Vagina (tissue), 2 donors: Measurements from ENCODE around the gene MSN.

ENCODE experiments used
- CTCF ChIP-seq, 3 experiments: fragments of 450-650 bp in 2 of 3; fragments of 200-600 bp in 1 of 3; sonication (generic) in 1 of 3; IDR thresholded peaks; one replicate each; pipeline ENCODE4 v1.5.1; 2017 to 2019; ENCODE audit warnings: antibody characterized with exemption in 3 of 3, mild to moderate bottlenecking in 2 of 3, moderate library complexity in 2 of 3
- POLR2A ChIP-seq, 2 donors: fragments of 450-650 bp; IDR thresholded peaks; one replicate each; pipeline ENCODE4 v1.6.1; 2017; ENCODE audit warnings: antibody characterized with exemption in 2 of 2, mild to moderate bottlenecking in 2 of 2, moderate library complexity in 2 of 2
- POLR2AphosphoS5 ChIP-seq, 2 donors: sonication (generic); formaldehyde crosslinking; IDR thresholded peaks; one replicate each; pipeline ENCODE4 v1.9.0; 2017; ENCODE audit warnings: antibody characterized with exemption in 2 of 2, mild to moderate bottlenecking in 2 of 2, low read depth in 1 of 2; ENCODE audit not compliant: insufficient read depth in 1 of 2

DNA sequence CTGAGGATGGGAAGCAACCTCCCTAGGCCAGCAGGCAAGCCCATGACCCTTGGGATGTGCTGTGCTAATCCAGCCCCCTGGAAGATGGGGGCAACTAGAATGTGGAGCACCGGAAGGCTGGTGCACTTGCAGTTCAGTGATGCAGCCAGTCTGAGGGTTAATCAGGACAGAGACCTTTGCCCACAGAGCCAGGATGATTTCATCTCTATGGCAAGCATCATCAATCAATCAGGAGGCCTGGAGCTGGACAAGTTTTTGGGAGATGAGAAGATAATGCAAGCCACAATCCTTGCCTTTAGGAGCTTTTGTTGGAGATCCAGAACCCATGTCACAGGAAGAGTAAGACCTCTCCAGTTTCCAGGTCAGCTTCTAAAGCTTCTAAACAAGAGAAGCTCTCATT is 15.4 kb upstream of the MSN start:
- TF ChIP-seq POLR2A (IDR thresholded peaks at IDR 0.05) (no peak), CTCF (IDR thresholded peaks at IDR 0.05) (no peak), POLR2AphosphoS5 (IDR thresholded peaks at IDR 0.05; ENCODE audit: insufficient read depth in 1 of 2, low read depth in 1 of 2) (no peak)
